ENCODE results near the gene OSR1. TPM values are rescaled to one million over a fixed set of nuclear protein-coding genes. Genes with fewer than 3 reads are reported as not detected.

Gene OSR1
- total RNA-seq, 1 experiment from 2014 or later, result 4.4 TPM

DNA sequence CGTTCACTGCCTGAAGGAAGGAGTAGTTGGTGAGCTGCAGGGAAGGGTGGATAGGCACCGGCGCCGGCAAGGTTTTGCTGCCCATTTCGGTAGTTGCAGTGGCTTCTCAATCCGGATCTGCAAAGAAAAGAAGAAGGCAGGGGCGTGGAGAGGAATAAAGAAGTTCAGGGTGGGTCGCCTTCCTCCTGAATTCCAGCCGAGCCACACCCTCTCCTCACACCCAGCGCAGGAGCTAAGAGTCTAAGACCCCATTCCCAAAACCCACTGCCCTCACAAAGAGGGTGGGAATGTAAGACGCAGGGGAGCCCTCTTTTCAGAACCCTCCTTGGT lies 4.7 kb downstream of the OSR1 start:
- Histone ChIP-seq H3K36me3 (ENCODE audit: control insufficient read depth, insufficient read depth, low read length) (no peaks in the 10 kb centered on the region), H3K27me3 (ENCODE audit: control insufficient read depth, insufficient read depth, low read length) (no peaks in the 10 kb centered on the region), H3K27ac (ENCODE audit: low read length) (no peak overlapping the region), H3K4me3 (ENCODE audit: low read depth in 2 of 2, low read length in 2 of 2) (no peak overlapping the region), H3K9me3 (ENCODE audit: control insufficient read depth, insufficient read depth, low read depth, low read length) (no peaks in the 10 kb centered on the region), H3K4me1 (ENCODE audit: control insufficient read depth, insufficient read depth, low read length) (peaks cover 5% of the 10 kb centered on the region; the same call in 1 of the 2 replicates)
- no TSS peak for BruUV-seq (replicated peaks)
- CTCF ChIA-PET, result no interaction called here
- intact Hi-C loops (cut with micrococcal nuclease; ENCODE audit: unreplicated experiment) (no loop called here), in situ Hi-C loops (cut with HindIII; ENCODE audit: low pct_unique_long_range_greater_than_20kb, low sequenced_read_pairs) (no loop called here)
- no peak for TF ChIP-seq POLR2AphosphoS5 (IDR thresholded peaks at IDR 0.05; ENCODE audit: low read depth, low read length)
- no peak for ATAC-seq
- DNase-seq (ENCODE audit: low read depth, low spot score), result no peak
- POLR2A ChIA-PET, result no interaction called here

DNA sequence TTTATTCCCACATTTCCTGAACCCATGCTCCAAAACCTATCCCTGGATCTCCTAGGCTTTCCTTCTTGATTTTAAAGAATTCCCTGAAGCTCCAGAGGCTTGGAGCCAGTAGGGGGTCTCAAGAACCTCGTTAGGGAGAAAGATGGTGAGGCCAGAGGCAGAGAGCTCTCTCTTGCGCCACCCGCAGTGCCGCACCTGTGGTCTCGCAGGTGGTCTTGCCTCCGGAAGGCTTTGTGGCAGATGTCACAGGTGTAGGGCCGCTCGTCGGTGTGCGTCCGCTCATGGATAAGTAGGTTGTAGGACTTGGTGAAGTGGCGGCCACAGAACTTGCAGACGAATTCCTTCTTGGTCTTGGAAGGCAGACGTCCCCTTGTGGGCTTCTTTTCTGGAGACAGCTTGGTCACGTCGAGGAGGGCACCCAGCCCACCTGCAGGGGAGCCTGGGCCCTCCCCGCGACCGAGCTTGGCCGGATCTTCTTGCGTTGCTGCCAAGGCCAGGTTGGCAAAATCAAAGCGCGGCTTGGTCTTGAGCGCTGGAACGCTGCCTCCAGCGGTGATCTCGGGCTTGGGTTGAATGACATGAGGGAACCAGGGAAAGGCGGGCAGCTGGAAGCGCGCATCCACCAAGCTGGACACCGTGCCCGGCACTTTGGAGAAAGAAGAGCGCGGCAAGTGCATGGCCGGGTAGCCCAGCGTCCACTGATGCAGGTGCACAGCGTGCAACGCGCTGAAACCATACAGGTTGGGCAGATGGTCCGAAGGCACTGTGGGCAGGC lies 5.3 kb downstream of the OSR1 start:
- POLR2A ChIA-PET, result interaction anchor here (0.6 kb wide), 1 partner anchor 557 kb away, joined by 4 read pairs; no protein-coding TSS in a partner anchor
- Histone ChIP-seq H3K27ac (ENCODE audit: low read length) (no peak overlapping the region), H3K4me1 (ENCODE audit: control insufficient read depth, insufficient read depth, low read length) (peaks cover 5% of the 10 kb centered on the region; the same call in 1 of the 2 replicates), H3K9me3 (ENCODE audit: control insufficient read depth, insufficient read depth, low read depth, low read length) (no peaks in the 10 kb centered on the region), H3K36me3 (ENCODE audit: control insufficient read depth, insufficient read depth, low read length) (no peaks in the 10 kb centered on the region), H3K4me3 (ENCODE audit: low read depth in 2 of 2, low read length in 2 of 2) (no peak overlapping the region), H3K27me3 (ENCODE audit: control insufficient read depth, insufficient read depth, low read length) (no peaks in the 10 kb centered on the region)
- in situ Hi-C loops (cut with HindIII; ENCODE audit: low pct_unique_long_range_greater_than_20kb, low sequenced_read_pairs), result no loop called here
- no peak for ATAC-seq
- intact Hi-C loops (cut with micrococcal nuclease; ENCODE audit: unreplicated experiment), result no loop called here
- BruUV-seq (replicated peaks), result no TSS peak
- no peak for TF ChIP-seq SIN3A (IDR thresholded peaks at IDR 0.05; ENCODE audit: borderline replicate concordance, insufficient read depth, low read depth, low read length)
- TF ChIP-seq POLR2AphosphoS5 (IDR thresholded peaks at IDR 0.05; ENCODE audit: low read depth, low read length), result no peak
- no peak for TF ChIP-seq TCF7L2 (IDR thresholded peaks at IDR 0.05; ENCODE audit: low read depth, low read length)
- TF ChIP-seq REST (IDR thresholded peaks at IDR 0.05; ENCODE audit: insufficient read depth in 1 of 2, low read depth in 2 of 2, low read length in 1 of 2), result no peak
- no peak for TF ChIP-seq CTCF (IDR thresholded peaks at IDR 0.05)
- DNase-seq (ENCODE audit: low read depth, low spot score), result no peak
- CTCF ChIA-PET, result no interaction called here
